GM18873 (cell line): ENCODE measurements around the gene SLC25A13.

Experiments used
- ATAC-seq: cut with Tn5 transposase; IDR thresholded peaks from one replicate; pipeline ENCODE4 v1.9.1; 2021; ENCODE audit warnings: mild to moderate bottlenecking, moderate library complexity, moderate number of reproducible peaks; ENCODE audit not compliant: unreplicated experiment, low FRiP score

SLC25A13 gene

DNA sequence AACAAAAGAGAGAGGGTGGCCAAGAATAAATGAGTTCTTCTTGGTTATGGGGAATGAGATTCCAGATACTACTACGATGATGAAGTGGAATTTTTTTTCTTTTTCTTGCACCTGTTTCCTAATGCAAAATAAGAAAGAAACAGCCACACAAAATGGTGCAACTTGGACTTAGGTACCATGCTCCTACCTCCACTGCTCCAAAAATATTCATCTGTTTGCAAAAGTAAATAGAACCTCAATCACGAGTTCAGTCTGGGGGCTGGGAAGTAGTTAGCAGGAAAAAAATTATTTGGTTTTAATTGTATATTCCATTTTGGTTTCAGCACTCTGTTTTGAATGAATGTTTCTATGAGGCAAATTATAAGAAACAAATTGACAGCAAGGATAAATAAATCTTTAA lies 73.5 kb downstream of the SLC25A13 start:
- no peak for ATAC-seq

DNA sequence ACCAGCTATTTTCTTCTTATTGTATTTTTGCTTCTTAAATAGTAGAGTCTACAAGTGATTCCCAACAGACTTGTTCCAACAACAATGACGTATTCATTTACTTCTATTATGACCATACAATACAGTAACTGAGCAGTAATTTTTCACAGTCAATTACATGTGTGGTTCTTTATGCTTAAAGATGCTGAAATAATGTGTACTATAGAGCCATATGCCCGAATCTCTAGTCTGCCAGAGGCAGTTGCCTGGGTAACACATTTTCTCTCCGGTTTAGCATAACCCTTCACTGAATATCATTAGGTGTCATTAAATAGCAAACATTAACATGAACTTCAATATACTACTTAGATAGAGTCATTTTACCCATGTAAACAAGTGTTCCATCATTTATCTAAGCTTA lies 75.0 kb downstream of the SLC25A13 start:
- no peak for ATAC-seq

DNA sequence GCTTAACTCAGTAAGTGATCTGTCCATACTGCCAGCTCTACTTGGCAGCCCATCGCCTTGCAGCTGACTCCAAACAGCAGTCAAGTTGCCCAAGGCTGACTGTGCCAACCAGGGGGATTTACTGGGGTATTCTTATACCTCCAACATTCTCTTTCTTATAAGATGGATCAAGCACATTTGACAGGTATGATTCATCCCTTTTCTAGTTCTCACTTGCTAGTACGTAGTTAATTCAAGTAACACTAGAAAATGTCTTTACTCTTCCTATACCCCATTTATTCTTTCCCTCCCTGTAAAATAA lies 77.0 kb downstream of the SLC25A13 start:
- ATAC-seq, result no peak

DNA sequence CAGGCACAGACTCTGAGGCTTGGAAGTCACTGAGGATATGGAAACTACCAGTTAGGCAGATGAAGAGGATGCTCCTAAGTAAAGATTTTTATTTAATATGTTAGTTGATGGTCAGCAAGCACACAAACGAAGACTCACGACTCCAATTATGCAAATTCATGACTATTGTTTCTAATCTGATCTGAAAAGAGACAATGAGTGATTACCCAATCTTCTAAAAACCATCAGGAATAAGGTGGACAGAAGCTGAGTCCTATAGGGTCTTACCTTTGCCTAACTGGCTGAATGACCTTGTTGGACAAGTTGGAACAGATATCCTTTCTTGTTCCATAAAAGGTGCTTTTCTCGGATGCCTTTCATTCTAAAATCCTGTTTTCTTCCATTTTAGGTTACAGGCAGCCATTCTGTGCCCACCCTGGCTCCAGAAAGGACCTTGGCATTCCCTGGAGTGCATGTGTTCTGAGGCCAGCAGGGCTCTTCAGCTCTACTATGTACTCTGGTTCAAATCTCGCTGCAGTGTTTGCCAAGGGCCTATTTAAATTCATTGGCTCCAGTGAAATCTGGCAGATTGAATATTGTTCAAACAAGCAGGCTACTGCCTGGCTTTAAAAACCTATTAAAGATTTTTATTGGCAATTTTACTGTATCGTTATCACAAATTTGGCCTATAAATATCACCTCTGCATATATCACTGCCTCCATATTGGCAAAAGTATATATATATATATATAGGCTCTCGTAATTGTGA lies 77.5 kb downstream of the SLC25A13 start:
- no peak for ATAC-seq

DNA sequence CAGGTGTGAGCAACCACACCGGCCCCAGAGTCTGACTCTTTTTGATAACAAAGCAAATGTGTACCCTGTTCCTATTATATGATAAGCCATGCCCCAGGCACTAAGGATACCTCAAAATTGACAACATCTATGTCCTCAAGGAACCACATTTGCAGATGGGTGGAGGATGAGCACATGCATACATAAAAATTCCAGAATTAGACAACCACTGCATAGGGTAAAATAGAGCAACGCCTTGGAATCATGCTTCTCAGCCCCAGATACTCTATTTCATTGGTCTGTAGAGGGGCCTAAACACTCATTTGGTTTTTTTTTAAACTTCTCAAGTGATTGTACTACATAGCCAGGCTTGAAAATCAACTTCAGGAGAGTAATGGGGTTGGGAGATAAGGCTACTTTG lies 78.7 kb downstream of the SLC25A13 start:
- ATAC-seq, result no peak

DNA sequence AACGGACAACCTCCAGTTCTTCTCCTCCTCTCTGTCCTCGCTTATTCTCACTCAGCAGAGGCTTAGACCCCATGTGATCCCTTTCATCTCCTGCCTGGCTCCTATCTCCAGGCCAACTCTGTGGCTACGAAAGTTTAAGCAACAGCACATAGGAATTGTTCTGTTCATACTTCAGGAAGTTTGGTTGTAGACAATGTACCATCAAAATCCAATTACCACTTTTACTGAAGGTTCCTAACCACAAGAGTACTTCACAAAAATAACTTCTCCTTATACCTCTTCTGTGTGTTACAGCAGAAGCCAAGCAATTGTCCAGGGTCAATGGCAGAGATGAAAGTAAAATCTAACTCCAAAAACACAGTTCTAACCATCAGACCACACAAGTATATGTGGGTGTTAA lies 80.0 kb downstream of the SLC25A13 start:
- no peak for ATAC-seq

DNA sequence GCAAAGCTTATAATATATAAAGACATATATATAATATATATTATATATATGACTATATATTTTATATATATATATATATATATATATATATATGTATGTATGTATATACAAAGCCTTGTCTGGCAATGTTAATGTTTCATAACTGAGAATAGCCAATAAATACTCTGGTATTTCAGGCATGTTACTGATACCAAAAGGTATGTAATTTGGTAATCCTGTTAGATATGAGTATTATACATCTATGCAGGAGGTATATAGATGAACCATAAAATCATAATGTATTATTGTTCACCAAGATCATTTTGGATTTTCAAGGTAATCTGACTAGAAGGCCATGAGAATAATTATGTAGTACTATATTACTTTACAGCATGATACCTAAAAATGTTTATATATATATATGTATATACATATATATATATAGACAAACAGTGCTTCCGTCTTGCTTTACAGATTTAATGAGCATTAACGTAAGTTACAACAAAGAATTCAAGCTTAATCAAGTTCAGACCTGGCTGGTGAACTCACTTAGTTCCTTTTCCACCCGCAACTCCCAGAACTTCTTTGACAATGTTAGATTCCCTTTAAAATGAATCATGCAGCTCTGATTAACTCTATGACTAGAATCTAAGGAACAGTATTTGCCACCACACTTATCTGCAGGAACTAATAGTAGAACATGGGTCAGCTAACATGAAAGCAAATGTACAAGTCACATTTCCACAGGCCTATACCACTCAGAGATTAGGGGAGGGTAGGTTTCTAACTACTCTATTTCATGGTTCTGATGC lies 82.7 kb downstream of the SLC25A13 start:
- ATAC-seq, result no peak

DNA sequence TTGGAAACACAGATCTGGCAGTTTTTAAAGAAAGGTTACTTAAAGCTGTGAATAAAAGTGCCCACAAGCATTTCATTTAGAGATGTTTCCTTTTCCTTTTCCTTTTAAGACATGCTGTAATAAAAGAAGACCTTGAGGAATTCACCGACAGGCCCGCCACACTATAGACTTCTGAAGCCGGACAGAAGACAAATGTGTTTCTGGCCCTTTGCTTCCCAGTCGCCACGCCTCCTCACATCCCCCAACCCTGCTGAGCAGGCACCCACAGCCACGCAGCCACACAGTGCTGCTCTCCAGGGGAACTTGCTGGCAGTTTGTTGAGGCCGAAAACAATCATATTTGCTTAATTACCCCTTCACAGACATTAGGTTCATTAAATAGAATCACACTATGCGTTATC lies 83.4 kb downstream of the SLC25A13 start:
- ATAC-seq, result no peak

DNA sequence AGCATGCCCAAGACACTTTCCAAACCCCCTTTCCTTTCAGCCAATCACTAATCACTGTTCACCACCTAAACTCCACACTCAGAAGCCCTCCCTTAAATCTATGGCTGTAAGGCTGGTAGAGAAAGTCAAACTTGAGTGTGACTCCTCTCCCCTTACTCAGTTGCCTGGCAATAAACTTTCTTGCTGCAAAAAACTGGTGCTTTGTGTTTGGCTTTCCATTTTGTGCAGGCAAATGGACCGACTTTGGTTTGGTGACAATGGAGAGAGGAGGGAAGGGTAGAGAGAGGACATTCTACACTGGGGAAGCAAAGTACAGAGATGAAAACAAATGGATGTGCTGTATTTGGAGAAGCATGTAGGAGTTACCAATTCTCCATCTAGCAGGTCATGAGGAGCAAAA lies 84.9 kb downstream of the SLC25A13 start:
- no peak for ATAC-seq

DNA sequence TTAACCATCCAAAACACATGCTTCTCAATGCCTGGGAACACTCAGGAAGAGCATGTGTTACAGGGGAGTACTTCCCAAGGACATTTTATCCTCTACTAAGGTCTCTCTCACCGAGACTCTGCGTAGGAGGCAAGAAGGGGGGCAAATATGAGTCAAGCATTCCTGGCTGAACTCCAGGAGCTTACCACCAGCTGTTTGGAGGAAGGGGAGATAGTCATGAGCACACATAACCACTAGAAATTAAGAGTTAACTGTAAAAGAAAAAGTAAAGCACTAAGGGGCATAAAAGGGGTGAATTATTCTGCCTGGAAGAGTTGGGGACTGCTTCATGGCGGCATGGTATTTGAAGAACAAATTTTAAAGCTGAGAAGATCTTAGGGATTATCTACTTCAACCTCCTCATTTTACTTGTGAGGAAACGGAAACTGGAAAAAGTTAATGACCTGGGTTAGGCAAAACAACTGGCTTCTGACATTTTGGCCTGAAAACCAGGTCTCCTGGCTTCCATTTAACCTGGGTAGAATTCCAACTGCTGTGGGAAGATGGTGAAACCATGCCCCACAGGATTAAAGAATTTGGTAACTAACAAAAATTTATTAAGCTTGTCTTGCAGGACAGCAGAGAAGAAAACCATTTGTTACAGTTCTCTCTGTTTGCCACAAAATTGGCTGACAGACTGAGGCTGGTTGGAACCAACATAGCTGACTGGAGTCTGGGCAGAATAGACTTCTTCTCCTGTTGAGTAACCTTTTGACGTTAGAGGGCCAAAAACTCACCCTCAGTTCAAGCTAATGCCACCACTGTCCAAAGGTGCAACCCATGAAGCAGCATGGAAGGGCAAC lies 85.5 kb downstream of the SLC25A13 start:
- ATAC-seq, result no peak

DNA sequence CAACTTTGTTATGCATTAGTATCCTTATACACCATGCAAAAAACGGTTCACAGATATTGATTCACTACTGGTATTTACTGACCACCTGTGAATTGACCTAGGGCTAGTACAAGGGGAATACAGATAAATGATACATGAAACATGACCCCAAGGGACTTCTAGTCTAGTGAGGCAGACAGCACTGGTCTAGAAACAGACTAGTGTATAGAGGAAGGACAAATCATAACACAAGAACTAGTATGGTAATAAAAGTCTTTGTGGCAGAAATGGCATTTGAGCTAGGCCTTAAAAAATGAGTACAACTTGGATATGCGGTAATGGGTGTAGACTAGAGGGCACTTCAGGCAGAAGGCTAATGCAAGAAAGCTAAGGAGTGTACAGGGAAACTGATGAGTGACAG lies 86.6 kb downstream of the SLC25A13 start:
- peak; percentile 41 for ATAC-seq

DNA sequence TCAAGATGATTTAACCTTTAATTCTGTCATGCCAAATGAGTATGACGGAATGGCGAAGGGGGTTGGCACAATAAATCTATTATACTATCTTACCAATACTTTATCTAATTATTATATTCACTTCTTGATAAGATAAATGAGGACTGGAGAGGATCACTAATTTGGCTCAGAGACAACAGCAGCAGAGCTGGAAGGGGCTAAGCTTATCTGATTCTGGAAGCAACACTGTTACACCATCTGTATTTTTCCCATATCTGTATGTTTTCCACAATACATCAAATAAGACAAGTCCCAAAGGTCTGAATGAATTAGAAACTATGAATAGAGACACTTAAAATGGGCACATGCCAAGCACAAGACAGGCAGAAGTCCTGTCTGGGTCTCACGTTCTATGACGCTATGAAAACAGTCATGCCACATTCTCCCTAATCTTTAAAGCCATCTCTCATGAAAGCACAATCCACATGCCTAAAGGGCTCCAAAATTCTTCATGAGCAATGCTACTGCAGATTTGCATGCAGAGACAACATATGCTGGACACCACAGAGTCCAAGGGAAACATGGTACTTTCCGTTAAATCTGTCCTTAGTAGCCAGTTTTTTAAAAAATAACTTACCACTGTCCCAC lies 88.3 kb downstream of the SLC25A13 start:
- no peak for ATAC-seq

DNA sequence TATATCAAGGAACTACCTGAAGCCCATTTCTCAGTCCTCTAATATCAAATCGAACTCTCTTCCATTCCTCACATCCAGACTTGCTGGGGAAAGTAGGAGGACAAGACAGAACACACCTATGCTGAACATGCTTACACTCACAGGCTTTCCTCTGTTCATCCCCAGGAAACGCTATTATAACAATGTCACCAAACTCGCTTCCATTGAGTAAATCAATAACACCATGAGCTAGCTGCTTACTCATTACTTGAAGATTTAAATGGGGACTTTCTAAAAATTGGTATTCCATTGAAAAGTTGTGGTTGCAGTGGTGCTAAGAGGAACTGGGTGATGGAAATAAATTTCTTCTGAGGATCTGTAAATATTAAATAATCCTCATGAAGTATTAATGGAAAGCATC lies 88.8 kb downstream of the SLC25A13 start:
- no peak for ATAC-seq

DNA sequence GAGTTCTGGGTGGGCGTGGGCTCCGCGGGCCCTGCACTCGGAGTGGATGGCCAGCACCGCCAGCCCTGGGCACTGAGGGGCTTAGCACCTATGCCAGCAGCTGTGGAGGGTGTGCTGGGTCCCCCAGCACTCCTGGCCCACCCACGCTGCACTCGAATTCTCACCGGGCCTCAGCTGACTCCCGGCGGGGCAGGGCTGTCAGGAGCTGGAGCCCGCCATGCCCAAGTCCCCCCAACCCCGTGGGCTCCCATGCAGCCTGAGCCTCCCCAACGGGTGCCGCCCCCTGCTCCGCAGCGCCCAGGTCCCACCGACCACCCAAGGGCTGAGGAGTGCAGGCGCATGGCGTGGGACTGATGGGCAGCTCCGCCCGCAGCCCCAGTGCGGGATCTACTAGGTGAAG lies 93.1 kb downstream of the SLC25A13 start:
- ATAC-seq, result no peak

DNA sequence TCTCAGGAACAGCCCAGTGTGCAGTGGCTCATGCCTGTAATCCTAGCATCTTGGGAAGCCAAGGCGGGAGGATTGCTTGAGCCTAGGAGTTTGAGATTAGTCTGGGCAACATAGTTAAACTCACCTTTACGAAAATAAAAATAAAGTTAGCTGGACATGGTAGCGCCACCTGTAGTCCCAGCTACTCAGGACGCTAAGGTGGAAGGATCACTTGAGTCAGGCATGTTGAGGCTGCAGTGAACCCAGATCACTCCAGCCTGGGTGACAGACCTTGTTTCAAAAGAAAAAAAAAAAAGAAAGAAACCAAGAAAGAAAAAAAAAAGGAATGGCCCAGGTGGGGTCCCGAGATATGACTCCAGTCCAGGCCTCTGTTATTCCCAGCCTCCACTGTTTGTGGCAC lies 96.6 kb downstream of the SLC25A13 start:
- no peak for ATAC-seq

DNA sequence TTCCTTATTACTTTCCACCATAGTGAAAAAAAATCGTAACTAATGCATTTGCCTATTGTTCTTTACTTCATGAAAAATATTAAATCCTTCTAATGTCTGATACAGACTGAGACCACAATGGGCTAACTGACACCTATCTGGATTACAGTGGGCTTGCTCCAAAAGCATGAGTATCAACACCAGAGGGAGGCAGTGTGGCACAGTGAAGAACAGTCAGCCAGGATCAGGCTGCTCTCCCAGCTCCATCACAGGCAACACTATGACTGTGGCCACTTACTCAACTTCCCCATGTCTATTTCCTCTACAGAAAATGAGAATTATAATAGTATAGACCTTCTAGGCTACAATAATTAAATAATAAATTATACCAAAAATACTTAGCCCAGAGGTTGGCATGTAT lies 97.2 kb downstream of the SLC25A13 start:
- no peak for ATAC-seq

DNA sequence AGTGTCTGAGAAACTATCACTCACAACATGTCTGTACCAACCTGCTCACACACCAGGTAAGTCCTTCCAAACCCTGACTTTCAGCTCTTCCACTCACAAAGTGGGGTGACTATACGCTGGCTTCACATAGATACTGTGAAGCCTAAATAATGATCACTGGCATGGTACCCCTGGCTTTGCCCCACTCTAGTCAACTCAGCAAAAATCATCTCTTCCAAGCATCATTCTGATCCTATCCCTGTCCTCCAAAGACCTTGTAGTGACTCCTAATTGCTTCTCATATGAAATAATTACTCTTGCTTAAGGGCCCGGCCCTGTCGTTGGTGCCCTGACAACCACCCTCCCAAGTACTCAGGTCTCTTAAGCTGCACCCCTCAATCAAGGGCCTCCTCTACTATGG lies 97.8 kb downstream of the SLC25A13 start:
- ATAC-seq, result no peak

DNA sequence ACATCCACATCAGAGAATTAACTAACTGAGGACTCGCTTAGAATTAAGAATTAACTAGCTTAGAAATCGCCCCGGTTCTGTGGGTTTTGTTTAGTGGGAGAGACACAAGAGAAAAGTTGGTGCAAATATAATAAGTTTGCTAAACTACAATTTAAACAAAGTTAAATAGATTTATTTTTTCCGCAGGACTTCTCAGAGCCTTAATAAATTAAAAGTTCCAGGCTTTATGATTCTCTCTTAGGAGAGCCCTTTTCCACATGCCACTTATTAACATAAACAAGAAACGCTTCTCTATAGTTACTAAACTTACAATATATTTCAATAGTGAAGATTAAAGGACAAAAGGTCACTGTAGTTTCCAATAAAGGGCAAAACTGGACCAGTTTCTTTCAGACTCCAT lies 100.0 kb downstream of the SLC25A13 start:
- ATAC-seq, result no peak

DNA sequence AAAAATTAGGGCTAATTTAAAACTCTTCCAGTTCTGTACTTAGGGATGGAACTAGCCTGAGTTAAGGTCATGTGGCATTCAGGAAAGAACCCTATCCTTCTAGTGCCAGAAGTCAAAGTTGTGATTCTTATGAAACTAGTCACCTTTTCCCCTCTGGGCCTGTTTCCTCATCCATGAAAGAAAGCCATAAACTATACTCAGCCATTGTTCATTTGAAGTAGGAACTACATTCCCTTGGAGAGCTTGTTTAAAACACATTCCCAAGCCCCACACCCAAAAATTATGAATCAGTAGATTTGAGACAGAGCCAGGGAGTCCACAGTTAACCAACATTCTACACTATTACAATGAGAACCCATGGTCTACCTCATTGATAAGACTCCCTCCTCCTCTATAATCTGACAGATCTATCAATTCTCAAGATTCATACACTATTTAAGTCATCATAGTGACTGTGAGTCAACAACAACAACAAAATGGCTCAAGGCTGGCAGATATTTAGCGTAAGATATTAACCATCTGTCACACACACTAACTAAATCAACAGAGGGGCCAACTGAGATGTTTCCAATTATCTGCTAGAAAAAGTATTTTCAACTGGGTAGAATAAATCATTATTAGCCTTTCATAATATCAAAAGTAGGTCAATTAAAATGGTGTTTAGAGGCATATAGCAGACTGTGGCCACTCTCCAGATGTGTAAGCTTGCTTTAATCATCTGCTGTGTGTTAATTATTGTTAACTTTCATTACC lies 102.3 kb downstream of the SLC25A13 start:
- no peak for ATAC-seq

DNA sequence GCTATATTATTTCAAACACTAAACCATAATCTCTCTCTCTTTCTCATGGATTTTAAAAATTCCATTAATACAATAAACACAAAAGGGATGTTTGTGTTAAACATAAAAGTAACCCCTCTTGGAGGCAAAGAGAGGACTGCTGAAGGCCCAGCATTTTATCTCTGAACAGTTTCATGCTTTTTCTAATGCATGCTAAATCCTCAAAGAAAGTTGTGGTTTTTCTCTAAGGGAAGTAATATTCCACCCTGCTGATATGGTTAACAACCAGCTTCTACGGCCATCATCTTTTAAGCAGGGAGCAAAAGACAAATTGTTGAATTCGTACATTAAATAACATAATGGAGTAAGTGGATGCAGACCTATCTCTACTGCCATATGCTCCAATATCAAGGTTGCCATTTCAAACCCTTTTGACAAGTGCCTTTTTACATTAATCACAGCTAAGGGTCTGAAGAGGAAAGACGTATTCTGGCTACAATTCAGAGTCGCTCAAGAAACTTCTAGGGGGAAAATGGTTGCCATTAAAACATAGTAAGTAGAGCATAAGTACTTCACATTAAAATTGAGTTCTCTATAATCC lies 103.1 kb downstream of the SLC25A13 start:
- ATAC-seq, result no peak
